Loucy (cell line): ENCODE measurements around the gene NRCAM.

ENCODE experiments used
- CTCF ChIP-seq: fragments of 200-600 bp; sonication (generic); conservative IDR thresholded peaks from 2 replicates; pipeline ENCODE4 v1.5.1; 2014; ENCODE audit warnings: mild to moderate bottlenecking, antibody characterized with exemption, low read length
- EZH2phosphoT487 ChIP-seq: fragments of 200-600 bp; IDR thresholded peaks from 2 replicates; pipeline ENCODE4 v1.6.1; 2018; ENCODE audit warnings: antibody characterized with exemption, mild to moderate bottlenecking, moderate library complexity, borderline replicate concordance

DNA sequence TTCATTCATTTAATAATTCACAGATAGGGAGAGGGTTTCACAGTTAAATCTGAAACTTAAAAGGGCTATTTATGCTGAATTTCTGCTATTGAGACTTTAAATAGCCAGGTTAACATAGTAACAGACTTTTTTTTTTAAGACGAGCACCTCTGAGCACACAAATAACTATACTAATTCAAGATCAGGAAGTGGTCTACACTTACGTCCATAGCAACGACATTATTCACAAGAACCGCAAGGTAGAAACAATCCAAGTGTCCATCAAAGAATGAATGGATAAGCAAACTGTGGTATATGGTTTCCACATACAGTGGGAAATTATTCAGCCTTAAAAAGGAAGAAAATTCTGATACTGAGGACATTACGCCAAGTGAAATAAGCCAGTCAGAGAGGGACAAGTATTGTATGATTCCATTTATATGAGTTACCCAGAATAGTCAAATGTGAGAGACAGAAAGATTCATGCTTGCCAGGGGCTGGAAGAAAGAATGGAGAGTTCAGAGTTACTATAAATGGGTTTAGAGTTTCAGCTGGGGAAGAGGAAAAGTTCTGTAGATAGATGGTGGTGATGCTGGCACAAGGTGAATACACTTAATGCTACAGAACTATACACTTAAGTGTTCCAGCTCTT is 185.7 kb downstream of the NRCAM start:
- no peak for TF ChIP-seq CTCF
- no peak for TF ChIP-seq EZH2phosphoT487
